ENCODE measurements around the gene ANKRD36.
"Not testable (repeated sequence)": the region's sequence is repeated elsewhere in the genome, so short reads cannot be mapped to it uniquely, and the experiment has no call there.

The ANKRD36 gene

GRCh38 chr2:97113882-97114255 lies 916 bp downstream of the ANKRD36 start:
- not testable (repeated sequence) for DNase-seq (ENCODE audit: low read depth in 2 of 2)

DNA sequence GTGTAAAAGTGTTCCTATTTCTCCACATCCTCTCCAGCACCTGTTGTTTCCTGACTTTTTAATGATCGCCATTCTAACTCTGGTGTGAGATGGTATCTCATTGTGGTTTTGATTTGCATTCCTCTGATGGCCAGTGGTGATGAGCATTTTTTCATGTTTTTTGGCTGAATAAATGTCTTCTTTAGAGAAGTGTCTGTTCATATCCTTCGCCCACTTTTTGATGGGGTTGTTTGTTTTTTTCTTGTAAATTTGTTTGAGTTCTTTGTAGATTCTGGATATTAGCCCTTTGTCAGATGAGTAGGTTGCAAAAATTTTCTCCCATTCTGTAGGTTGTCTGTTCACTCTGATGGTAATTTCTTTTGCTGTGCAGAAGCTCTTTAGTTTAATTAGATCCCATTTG lies 16.1 kb downstream of the ANKRD36 start:
- DNase-seq (ENCODE audit: low read depth in 2 of 2), result not testable (repeated sequence)

DNA sequence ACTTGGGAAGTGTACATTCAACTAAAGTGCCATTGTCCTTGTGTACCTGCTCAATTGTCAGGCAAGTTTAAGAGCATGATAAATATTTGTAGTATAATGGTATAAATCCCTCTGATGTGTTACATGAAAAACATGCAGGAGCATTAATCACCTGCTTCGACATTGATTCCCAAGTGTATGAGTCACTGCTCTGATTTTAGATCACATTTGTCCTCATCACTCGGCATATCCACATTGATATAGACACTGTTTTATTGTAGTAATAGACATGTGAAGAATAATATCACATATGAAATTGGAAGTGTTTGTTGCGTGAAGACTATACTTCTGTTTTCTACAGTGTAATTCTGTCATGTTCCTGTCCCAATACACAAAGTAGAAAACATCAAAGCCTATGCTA lies 31.1 kb downstream of the ANKRD36 start:
- DNase-seq (ENCODE audit: low read depth in 2 of 2), result not testable (repeated sequence)

DNA sequence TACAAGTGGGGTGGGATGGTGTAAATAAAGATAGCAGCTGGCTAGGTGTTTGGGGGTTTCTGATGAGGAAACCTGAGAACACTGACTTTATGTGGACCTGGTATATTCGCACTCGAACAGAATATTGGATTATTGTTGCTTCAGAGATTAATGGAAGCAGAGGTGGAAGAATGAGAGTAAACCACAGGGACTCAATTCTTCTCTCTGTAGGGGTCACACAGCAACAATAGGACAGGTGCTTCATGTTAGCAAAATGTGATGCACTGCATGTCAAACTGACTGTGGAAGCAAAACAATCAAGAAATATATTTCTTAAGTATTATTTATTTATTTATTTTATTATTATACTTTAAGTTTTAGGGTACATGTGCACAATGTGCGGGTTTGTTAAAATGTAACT lies 53.6 kb downstream of the ANKRD36 start:
- DNase-seq (ENCODE audit: low read depth in 2 of 2), result not testable (repeated sequence)

- not testable (repeated sequence) for DNase-seq (ENCODE audit: low read depth in 2 of 2)
These were observed 55.0 kb downstream of the ANKRD36 start for GRCh38 chr2:97167938-97168337.

DNA sequence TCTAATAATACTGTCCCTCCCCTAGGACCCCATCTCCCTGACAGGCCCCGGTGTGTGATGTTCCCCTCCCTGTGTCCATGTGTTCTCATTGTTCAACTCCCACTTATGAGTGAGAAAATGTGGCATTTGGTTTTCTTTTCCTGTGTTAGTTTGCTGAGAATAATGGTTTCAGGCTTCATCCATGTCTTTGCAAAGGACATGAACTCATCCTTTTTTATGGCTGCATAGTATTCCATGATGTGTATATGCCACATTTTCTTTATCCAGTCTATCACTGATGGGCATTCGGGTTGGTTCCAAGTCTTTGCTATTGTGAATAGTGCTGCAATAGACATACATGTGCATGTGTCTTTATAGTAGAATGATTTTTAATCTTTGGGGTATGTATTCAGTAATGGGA lies 55.6 kb downstream of the ANKRD36 start:
- not testable (repeated sequence) for DNase-seq (ENCODE audit: low read depth in 2 of 2)

GRCh38 chr2:97180391-97180790 lies 67.4 kb downstream of the ANKRD36 start:
- DNase-seq (ENCODE audit: low read depth in 2 of 2), result not testable (repeated sequence)

DNA sequence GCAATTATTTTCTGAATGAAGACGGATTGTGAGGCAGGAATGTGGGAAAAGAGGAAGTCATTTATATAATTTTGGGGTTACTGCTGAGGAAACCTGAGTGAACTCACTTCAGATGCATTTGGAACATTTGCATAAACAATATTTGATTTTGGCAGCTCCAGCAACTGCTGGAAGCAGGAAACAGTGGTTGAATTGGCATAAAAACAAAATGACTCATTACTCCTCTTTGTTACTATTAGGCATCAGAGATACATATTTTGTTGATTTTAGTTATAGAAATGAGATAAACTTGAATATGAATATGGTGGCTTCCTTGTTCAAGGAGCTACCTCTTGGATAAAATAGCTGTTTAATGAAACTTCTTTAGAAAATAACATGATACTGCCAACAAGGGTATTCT lies 82.4 kb downstream of the ANKRD36 start:
- not testable (repeated sequence) for DNase-seq (ENCODE audit: low read depth in 2 of 2)

DNA sequence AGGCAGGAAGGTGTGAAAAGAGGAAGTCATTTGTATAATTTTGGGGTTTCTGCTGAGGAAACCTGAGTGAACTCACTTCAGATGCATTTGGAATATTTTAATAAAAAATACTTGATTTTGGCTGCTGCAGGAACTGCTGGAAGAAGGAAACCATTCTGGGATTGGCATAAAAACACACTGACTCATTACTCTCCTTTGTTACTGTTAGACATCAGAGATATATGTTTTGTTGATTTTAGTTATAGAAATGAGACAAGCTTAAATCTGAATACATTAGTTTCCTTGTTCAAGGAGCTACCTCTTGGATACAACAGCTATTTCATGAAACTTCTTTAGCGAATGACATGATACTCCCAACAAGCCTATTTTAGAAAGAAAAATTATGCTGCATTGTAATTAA lies 84.3 kb downstream of the ANKRD36 start:
- not testable (repeated sequence) for DNase-seq (ENCODE audit: low read depth in 2 of 2)

DNA sequence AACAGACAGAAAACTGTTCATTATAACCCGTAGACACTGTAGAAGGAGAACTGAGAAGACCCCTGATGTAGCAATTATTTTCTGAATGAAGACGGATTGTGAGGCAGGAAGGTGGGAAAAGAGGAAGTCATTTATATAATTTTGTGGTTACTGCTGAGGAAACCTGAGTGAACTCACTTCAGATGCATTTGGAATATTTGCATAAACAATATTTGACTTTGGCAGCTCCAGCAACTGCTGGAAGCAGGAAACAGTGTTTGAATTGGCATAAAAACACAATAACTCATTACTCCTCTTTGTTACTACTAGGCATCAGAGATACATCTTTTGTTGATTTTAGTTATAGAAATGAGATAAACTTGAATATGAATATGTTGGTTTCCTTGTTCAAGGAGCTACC lies 87.9 kb downstream of the ANKRD36 start:
- DNase-seq (ENCODE audit: low read depth in 2 of 2), result not testable (repeated sequence)

DNA sequence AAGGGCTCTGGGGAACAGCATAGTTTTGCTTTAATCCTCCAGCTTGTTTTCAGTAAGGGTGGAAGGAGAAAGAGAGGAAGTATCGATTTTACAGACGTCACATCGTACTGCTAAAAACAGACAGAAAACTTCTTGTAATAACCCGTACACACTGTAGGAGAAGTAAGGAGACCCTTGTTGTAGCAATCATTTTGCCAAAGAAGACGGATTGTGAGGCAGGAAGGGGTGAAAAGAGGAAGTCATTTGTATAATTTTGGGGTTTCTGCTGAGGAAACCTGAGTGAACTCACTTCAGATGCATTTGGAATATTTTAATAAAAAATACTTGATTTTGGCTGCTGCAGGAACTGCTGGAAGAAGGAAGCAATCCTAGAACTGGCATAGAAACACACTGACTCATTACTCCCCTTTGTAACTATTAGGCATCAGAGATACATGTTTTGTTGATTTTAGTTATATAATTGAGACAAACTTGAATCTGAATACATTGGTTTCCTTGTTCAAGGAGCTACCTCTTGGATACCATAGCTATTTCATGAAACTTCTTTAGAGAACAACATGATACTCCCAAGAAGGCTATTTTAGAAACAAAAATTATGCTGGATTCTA lies 89.8 kb downstream of the ANKRD36 start:
- not testable (repeated sequence) for DNase-seq (ENCODE audit: low read depth in 2 of 2)

DNA sequence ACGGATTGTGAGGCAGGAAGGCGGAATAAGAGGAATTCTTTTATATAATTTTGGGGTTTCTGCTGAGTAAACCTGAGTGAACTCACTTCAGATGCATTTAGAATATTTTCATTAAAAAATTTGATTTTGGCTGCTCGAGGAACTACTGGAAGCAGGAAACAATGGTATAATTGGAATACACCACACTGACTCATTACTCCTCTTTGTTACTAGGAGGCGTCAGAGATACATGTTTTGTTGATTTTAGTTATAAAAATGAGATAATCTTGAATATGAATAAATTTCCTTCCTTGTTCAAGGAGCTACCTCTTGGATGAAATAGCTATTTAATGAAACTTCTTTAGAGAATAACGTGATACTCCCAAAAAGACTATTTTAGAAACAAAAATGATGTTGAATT lies 97.4 kb downstream of the ANKRD36 start:
- DNase-seq (ENCODE audit: low read depth in 2 of 2), result no peak

DNA sequence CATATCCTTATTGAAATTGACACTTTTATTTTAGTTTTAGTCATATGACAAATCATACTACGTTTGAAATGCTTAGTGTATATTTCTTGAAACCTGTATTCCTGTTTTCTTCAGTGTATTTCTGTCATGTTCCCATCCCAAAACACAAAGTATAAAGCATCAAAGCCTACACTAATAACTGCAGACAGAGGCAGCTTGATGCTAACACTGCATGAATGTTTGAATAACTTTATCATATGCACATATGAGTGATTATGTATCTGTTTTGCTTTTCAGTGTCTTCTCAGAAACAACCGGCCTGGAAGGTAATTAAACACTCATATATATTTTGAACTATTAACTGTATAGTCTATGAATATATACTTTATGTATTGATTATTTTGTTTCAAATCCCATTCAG lies 102.1 kb downstream of the ANKRD36 start:
- DNase-seq (ENCODE audit: low read depth in 2 of 2), result not testable (repeated sequence)

- DNase-seq (ENCODE audit: low read depth in 2 of 2), result not testable (repeated sequence)
These were observed 118.1 kb downstream of the ANKRD36 start for GRCh38 chr2:97230848-97231585.

DNA sequence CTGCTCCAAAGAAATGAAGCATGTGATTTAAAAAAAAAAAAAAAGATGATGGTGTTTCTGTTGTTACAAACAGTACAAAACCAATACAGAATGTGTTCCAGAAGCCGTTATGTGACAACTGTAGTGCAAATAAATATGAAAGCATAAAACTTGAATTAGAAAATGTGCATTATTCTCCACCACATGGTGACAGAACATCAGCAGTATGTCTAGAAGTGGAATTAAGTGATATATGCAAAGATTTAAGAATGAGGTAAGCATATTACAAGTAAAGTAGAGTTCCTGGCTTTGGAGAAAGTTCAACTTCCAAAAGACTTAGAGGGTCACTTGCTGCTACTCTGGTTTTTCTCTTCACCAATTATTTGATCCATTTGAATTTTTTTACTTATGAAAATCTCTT lies 120.0 kb downstream of the ANKRD36 start:
- not testable (repeated sequence) for DNase-seq (ENCODE audit: low read depth in 2 of 2)

- not testable (repeated sequence) for DNase-seq (ENCODE audit: low read depth in 2 of 2)
These were observed 120.8 kb downstream of the ANKRD36 start for GRCh38 chr2:97233660-97234295.

- not testable (repeated sequence) for DNase-seq (ENCODE audit: low read depth in 2 of 2)
These were observed 148.2 kb downstream of the ANKRD36 start for GRCh38 chr2:97261192-97261591.

GRCh38 chr2:97266449-97266848 lies 153.5 kb downstream of the ANKRD36 start:
- DNase-seq (ENCODE audit: low read depth in 2 of 2), result not testable (repeated sequence)

GRCh38 chr2:97267411-97268074 lies 154.6 kb downstream of the ANKRD36 start:
- DNase-seq (ENCODE audit: low read depth in 2 of 2), result no peak

- DNase-seq (ENCODE audit: low read depth in 2 of 2), result not testable (repeated sequence)
These were observed 155.2 kb downstream of the ANKRD36 start for GRCh38 chr2:97268075-97268591.

- DNase-seq (ENCODE audit: low read depth in 2 of 2), result not testable (repeated sequence)
These were observed 163.4 kb downstream of the ANKRD36 start for GRCh38 chr2:97276232-97276798.

- DNase-seq (ENCODE audit: low read depth in 2 of 2), result not testable (repeated sequence)
These were observed 172.2 kb downstream of the ANKRD36 start for GRCh38 chr2:97285187-97285586.
